Cerebellar nuclear complex (tissue), 1 donor: Measurements from ENCODE around the gene AP1AR.

Experiments used
- DNase-seq, 2 experiments: peaks; one replicate each; lab custom pipeline; 2025; lab: John Stamatoyannopoulos, UW

Gene AP1AR

GRCh38 chr4:112222219-112222955, 9.2 kb upstream of the AP1AR start:
- DNase-seq: no peak

DNA sequence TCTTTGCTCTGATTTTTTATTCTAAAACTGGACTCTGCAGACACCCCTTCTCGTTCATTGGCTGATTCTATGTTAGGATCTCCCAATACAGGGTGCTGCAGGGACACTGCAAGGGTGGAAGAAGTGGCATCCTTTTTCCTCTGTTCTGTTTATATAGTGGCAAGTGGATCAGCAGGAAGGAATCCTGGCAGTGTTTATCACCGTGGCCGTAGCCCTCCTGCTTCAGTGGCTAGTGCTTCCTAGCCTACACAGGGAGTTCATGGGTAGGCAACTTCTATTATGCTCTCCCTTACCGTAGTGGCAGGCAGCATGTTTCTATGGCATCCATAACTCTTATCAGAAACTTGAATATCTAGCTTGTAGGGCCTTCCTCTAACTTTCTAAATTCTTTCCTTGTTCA, 6.4 kb upstream of the AP1AR start:
- DNase-seq: no peak

DNA sequence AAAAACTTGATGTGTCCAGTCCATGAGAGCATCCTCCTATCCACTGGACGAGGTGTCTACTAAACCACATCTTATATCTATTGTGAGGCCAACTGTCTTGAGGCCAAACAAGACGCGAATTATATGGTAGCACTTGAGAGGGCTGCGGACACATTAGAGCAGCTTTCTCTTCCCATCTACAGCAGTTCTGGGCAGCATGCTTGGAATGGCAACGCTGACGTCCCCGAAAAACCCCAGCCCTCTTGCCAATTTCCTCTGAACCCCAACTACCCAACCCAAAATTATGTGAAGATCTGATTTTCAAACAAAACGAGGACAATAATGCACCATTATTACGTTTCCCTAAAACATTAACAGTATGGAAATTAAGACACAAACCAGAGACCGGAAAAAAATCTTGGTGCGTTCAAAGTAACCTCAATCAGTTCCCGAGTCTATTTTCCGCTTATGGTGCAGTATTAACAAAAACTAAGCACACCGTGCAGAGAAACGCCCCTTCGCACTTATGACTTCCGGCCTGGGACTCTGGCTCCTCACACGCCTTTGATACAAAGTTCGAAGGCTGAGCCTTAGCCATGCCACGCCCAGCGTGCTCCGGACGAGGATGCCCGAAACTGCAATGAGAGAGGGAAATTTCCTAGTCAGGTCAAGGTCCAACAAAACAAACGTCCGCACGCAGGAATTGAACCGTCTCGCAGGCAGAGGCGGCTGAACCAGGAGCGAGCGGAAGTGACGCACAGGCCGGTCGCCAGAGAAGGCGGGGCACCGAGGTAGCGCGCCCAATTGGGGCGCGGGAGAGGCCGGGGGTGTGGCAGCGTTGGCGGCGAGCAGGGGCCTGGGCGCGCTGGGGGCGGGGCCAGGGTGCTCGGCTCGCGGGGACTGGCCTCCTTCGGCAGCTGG, 458 bp upstream of the AP1AR start:
- peak; percentile 83 to 94 for DNase-seq

GRCh38 chr4:112234952-112235609, 3.5 kb downstream of the AP1AR start:
- DNase-seq: no peak

GRCh38 chr4:112236040-112236439, 4.5 kb downstream of the AP1AR start:
- DNase-seq: no peak

GRCh38 chr4:112238833-112239232, 7.2 kb downstream of the AP1AR start:
- no peak for DNase-seq

- DNase-seq: no peak
Observed at GRCh38 chr4:112245383-112245782, 13.8 kb downstream of the AP1AR start.

DNA sequence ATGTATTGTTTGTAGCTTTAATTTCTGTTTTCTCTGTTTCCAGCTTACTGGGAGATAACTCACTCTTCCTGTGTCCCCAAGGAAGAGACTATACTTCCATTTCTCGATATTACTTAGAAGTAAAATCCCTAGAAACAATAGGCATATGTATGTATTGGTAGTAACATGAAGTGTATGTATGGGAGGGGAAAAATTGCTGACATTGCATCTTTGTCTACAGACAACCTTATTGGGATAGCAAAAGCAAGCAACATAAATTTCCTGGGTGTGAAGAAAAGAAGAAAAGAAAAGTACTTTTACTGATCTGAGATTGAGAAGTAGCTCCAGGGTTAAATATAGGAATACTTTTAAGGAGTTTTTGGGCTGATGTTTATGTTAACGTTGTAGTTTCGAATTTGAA, 15.4 kb downstream of the AP1AR start:
- no peak for DNase-seq

DNA sequence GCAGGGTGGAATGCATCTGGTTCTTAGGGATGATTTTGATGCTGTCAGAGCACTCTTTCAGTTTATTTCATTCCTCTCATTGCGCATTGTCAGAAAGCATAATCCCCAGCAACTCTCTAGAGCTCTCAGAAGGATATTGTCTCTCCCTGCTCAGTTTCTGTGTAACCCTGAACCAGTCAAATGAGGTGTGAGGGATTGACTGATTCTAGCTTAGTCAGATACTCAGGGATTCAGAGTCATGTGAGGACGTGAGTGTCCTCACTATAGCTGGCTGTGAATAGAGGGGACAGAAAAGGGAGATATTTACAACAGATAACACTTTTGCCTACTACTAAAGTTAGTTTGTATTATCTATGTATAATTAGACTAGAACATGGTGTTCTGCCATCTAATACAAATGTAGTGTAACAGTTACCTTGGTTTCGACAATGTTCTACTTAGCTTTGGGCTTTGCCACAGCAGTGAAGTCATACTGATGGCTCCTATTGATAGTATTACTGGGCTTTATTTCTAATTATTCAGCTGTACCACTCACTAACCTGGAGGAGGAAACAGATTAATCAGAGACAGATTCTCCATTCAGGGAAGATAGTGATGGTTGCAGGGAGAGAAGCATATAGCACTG, 19.5 kb downstream of the AP1AR start:
- DNase-seq: no peak

DNA sequence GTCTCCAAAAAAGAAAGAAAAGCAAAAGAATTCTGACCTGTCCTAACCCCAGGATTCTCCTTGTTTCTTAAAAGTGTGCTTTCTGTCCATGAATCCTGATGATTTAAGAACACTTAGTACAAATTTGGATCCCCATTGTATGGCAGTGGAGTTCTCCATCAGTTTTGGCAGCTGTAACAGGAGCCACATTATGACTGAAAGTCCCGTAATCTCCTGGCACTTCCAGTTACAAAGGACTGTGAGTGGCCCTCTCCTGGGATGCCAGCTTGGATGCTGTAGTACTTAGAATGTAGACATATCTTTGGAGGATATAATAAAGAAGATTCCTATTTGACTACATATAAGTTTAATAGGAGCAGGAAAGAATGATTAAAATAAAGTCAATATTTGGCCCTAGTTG, 20.6 kb downstream of the AP1AR start:
- DNase-seq: no peak

DNA sequence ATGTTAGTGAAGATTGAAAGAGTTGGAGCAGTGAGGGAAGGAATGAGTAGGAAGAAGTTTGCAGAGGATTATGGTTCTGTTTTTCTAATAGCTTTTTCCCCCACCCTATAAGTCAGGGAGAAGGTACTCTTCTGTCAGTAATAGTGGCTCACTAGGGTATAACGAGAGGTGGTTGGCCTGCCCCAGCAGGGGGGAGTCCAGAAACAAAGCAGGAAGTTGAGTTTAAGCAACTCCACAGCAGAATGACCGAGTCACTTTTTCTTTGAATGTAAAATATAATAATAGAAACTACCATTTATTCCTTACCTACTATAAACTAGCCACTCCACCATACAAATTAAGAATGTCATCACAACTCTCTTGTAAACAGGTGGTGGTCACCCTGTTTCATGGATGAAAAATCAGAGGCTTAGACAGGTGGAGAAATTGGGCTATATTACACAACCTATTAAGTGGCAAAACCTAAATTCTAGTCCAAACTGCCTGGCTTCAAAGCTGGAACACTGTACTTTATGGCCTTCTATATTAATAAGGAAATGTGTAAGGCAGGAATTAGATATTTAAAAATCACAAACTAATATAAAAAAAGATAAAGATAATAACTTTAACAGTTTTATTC, 21.9 kb downstream of the AP1AR start:
- no peak for DNase-seq

DNA sequence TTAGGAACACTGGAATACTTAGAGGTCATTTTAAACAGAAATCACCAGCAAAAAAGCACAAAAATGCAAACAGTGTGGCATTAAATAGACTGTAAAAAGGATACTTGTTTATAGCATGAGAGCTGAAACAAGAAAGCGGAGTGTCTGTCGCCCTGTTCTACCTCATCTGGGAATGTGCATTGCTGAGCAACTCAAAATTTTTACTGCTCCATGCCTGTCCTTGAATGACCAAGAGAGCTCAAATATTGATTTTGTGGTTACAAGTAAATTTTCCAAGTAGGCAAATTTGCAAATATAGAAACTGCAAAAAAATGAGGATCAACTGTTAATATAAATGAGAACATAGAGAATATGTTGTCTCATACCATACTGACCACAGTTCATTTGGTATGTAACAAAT, 25.5 kb downstream of the AP1AR start:
- no peak for DNase-seq

DNA sequence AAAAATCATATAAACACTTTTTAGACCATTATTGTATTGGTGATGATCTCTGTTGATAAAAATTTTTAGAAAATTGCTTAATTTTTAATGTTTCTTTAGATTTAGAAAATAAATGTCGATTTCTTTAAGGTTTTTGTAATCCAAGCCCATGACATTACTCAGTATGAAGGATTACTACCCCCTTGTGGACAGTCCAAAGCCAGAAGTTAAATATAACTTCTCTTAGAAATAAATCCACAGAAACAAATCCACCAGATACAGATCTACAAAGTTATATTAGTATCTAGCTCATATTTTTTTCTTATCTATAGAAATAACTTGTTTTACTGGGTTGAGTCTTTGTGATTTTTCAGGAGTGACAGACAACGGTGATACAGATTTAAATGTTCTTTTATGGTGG, 35.2 kb downstream of the AP1AR start:
- no peak for DNase-seq

DNA sequence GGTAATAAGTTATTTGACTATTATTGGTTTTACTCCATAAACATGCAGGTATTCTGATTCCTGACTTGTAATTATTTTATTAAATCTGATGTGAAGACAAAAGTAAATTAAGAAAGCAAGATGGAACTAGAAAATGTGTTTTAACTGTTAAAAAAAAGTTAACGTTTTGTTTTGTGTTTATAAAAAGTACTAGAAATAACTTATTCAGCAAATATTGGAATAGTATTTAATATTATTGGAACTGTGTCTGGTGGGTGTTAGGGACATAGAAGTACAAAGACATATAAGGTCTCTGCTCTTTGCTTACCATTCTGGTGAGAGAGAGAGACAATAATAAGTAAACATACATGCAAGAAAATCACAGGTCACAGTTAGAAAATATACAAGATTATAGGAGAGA, 38.5 kb downstream of the AP1AR start:
- DNase-seq: no peak

DNA sequence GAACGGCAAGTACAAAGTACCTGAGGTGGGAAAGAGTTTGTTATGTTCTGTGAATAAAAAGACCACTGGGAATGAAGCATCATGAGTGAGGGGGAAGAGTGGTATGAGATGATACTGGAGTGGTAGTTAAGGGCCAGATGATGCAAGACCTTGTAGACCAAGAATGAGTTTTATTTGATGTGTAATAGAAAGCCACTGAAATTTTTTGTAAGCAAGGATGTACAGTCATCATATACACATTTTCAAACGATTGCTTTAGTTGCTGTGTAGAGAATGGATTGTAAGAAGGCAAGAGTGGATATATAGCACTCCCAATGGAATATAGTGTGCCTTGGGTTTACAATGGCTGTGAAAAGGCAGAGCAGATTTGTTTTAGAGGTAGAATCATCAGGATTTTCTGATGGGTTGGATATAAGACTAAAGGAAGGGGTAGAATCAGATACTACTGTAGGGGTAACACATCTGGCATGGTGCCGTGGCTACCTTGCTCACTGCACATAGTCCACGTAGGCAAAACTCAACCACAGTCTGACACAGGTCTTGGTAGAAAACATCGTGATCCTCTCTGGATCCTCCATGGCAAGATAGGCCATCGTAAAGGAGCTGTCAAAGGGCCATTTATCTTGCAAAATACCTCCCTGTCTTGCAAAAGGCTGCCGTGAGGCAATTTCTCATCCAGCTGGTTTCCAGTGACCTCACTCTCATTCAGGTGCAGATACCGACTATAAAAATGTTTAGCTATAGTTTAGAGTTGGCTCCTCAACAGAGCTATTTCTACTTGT, 39.2 kb downstream of the AP1AR start:
- DNase-seq: no peak

- no peak for DNase-seq
Observed at GRCh38 chr4:112272292-112272691, 40.7 kb downstream of the AP1AR start.

DNA sequence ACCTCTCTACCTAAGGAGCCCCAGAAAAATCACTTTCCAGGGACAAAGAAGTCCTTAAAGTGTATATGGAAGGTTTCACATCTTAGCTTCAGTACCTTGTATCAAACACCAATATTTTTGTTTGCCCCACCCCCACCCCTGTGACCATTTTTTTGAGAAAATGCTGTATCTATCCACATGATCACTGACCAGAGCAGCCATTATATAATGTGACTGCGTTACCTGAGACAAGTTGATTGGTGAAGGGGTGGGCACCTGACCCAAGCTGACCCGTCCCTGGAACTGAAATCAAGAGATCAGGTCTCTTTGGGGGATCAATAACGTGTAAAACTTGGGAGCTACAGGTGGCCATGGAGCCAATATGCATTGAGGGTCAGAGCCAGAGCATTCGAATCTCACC, 43.4 kb downstream of the AP1AR start:
- no peak for DNase-seq

GRCh38 chr4:112276113-112276512, 44.5 kb downstream of the AP1AR start:
- no peak for DNase-seq

DNA sequence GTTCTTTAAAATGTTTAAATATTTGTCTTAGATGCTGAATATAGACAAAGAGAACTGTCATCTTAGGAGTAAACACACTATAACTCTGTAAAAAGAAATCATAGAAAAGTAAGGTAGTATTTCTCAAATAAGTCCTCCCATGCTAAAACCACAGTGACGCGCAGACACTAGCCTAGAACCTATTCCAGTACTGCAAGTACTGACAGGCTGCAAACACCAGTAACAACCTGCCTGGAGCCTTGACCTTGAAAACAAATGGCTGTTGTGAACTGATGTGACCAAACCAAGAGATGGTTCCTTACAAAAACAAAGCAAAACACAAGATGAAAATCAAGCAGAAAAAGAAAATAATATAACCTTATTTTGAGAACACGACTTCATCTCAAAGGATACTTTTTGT, 45.6 kb downstream of the AP1AR start:
- DNase-seq: no peak

DNA sequence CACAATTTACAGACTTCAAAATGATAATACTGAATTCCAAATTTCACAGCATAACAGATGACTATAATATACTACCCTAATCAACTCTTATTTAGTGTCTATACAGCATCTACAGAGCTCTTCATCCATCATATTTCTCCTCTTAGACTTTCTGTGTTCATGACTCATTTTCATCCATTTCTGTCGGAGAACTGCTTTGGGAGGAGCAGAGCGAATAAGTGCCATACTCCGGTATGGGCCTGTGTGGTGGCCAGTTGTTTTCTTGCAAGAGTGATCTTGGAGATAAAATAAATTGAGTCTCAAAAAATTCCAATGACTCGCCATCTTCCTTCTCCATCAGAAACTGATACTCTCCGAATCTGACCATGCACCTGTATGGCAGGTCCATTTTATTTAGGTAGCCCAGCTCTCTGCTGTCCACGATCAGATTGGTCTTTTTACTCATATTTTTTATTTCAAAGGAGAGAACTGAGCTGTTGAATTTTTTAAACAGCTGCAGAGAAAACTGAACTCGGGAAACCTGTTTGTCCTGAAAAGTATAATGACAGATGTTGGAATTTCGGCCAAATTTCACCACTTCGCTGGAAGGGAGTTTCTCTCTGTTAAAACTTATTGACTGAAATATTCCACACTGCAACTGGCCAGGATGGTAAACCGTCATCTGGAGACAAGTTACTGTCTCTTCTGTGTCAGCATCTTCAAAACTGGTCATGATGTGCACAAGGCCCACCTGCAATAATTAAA, 46.3 kb downstream of the AP1AR start:
- DNase-seq: no peak
